ENCODE data around the gene SPARCL1. TPM values are rescaled to one million over a fixed set of nuclear protein-coding genes. Genes with fewer than 3 reads are reported as not detected.
"Not testable (repeated sequence)": the region's sequence is repeated elsewhere in the genome, so short reads cannot be mapped to it uniquely, and the experiment has no call there.

Gene SPARCL1
- total and polyA plus RNA-seq, 2 donors: 54.5 to 229 TPM

DNA sequence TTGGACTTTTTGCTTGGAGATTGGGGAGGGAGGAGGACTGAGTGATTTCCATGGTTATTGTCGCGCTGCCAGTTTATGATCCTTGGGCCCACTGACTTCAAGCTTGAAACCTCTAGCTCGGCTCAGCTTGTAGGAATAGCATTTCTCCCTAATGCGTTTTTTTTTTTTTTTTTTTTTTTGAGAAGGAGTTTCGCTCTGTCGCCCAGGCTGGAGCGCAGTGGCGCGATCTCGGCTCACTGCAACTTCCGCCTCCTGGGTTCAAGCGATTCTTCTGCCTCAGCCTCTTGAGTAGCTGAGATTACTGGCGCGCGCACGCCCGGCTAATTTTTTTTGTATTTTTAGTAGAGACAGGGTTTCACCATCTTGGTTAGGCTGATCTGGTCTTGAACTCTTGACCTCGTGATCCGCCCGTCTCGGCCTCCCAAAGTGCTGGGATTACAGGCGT, 105.1 kb downstream of the SPARCL1 start:
- H3K27me3 ChIP-seq (ENCODE audit: control insufficient read depth in 2 of 2, insufficient read depth in 1 of 2, low read length in 1 of 2); H3K4me3 ChIP-seq (ENCODE audit: low read length in 2 of 2); H3K36me3 ChIP-seq (ENCODE audit: control insufficient read depth in 2 of 2, insufficient read depth in 2 of 2, low read length in 1 of 2); H3K27ac ChIP-seq (ENCODE audit: low read depth in 1 of 2, low read length in 1 of 2); DNase-seq (ENCODE audit: low read depth in 6 of 9, low spot score in 9 of 9); H3K9me3 ChIP-seq (ENCODE audit: control insufficient read depth in 2 of 2, insufficient read depth in 1 of 2, low read length in 1 of 2): not testable (repeated sequence)
- H3K4me1 ChIP-seq (ENCODE audit: control insufficient read depth in 2 of 2, insufficient read depth in 2 of 2, low read length in 2 of 2): peaks cover 11 to 15% of the 10 kb centered on the region in 2 donors
- 93% methylated on average over 22 of the region's 22 CpGs for WGBS

Other genes with a start within 250 kb of the SPARCL1 start
- gene HSD17B13, start 206.5 kb downstream of the SPARCL1 start, total RNA-seq: 0.14 TPM
- gene HSD17B13, start 206.5 kb downstream of the SPARCL1 start, polyA plus RNA-seq: 0.43 TPM
- gene HSD17B11, start 138.2 kb downstream of the SPARCL1 start, total RNA-seq: 39.1 TPM
- gene HSD17B11, start 138.2 kb downstream of the SPARCL1 start, polyA plus RNA-seq: 59.9 TPM
- gene NUDT9, start 106.8 kb downstream of the SPARCL1 start, total RNA-seq: 9.8 TPM
- gene NUDT9, start 106.8 kb downstream of the SPARCL1 start, polyA plus RNA-seq: 34.5 TPM
- gene DSPP, start 79.2 kb upstream of the SPARCL1 start, total RNA-seq: 0.05 TPM
- 0.05 TPM for gene DSPP, start 79.2 kb upstream of the SPARCL1 start, polyA plus RNA-seq
- gene DMP1, start 120.9 kb upstream of the SPARCL1 start, total RNA-seq: 0.42 TPM
- gene DMP1, start 120.9 kb upstream of the SPARCL1 start, polyA plus RNA-seq: 1.1 TPM

Data from thymus (tissue), 11 donors.